ENCODE results near the gene PSMB10.

PSMB10 gene

DNA sequence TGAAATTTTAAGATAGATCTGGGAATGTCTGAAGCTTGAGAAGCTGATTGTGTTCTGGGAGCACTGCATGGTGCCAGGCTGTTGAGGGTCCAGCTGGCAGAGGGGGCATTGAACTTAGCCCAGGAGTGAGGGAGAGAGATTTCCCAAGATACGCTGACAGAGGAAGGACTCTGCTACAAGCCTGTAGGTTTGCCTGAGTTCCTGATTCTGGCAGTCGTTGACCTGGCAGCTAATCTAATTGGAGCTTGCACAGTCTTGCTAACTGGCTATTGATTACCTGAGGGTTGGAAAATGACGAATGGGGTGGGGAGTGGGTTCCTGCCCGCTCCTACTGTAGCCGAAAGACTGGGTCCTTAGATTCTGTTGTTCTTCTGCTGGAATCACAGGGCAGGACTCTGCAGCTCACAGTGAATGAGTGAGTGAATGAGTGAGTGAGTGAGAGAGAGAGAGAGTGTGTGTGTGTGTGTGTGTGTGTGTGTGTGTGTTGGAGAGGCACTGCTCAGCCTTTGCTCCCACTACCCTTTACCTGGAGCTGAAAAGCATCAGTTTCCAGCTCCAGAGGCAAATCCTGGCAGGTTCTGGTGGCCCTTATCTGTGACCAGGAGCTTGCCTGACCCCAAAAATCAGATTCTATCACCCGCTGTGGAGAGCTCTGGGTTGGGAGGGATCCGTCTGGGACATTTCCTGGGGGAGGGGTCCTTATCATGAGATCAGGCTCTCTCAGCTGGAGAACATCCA is 21.7 kb downstream of the PSMB10 start:
- CTCF ChIA-PET: interaction anchor here (0.6 to 1.4 kb wide), 5 partner anchors 31 to 1538 kb away, joined by 3 to 5 read pairs (median 3); no protein-coding TSS in a partner anchor

DNA sequence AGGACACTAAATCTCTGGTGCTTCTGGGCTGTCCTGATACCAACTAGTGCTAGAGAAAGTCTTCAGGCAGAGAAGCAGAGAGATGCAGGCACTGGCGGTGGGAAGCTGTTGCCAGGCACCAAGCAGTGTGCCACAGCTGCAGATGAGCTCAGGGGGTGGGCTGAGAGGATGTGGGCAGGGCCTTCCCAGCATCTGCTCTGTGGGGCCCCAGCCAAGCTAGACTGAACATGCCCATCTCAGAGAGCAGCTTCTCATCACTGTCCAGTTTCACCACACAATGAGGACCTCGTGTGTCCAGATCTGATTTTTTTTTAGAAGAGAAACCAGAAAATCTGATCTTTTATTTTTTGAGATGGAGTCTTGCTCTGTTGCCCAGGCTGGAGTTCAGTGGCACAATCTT is 26.5 kb downstream of the PSMB10 start:
- peak overlapping the region; percentile 61 for H3K27ac ChIP-seq
- POLR2A ChIA-PET (ENCODE audit: low non-redundant PET): no interaction called here
- CTCF ChIA-PET: interaction anchor here (0.5 to 1.3 kb wide), 2 partner anchors 18 to 91 kb away, joined by 3 to 4 read pairs; no protein-coding TSS in a partner anchor
- no peak for DNase-seq (ENCODE audit: low spot score)
- TF ChIP-seq, protein P1, sequence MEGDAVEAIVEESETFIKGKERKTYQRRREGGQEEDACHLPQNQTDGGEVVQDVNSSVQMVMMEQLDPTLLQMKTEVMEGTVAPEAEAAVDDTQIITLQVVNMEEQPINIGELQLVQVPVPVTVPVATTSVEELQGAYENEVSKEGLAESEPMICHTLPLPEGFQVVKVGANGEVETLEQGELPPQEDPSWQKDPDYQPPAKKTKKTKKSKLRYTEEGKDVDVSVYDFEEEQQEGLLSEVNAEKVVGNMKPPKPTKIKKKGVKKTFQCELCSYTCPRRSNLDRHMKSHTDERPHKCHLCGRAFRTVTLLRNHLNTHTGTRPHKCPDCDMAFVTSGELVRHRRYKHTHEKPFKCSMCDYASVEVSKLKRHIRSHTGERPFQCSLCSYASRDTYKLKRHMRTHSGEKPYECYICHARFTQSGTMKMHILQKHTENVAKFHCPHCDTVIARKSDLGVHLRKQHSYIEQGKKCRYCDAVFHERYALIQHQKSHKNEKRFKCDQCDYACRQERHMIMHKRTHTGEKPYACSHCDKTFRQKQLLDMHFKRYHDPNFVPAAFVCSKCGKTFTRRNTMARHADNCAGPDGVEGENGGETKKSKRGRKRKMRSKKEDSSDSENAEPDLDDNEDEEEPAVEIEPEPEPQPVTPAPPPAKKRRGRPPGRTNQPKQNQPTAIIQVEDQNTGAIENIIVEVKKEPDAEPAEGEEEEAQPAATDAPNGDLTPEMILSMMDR (conservative IDR thresholded peaks at IDR 0.05; ENCODE audit: low read depth): no peak

More for the DNA sequence above, 21.7 kb downstream of the PSMB10 start:
- no peak for DNase-seq (ENCODE audit: low spot score)
- peak overlapping the region; percentile 79 for H3K27ac ChIP-seq
- POLR2A ChIA-PET (ENCODE audit: low non-redundant PET): no interaction called here
- TF ChIP-seq, protein P1 (conservative IDR thresholded peaks at IDR 0.05; ENCODE audit: low read depth): no peak

DNA sequence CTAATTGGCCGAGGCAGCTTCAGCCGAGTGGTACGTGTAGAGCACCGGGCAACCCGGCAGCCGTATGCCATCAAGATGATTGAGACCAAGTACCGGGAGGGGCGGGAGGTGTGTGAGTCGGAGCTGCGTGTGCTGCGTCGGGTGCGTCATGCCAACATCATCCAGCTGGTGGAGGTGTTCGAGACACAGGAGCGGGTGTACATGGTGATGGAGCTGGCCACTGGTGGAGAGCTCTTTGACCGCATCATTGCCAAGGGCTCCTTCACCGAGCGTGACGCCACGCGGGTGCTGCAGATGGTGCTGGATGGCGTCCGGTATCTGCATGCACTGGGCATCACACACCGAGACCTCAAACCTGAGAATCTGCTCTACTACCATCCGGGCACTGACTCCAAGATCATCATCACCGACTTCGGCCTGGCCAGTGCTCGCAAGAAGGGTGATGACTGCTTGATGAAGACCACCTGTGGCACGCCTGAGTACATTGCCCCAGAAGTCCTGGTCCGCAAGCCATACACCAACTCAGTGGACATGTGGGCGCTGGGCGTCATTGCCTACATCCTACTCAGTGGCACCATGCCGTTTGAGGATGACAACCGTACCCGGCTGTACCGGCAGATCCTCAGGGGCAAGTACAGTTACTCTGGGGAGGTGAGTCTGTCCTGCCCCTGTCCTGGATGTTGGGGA is 27.5 kb downstream of the PSMB10 start:
- TF ChIP-seq, protein P1 (conservative IDR thresholded peaks at IDR 0.05; ENCODE audit: low read depth): no peak
- H3K27ac ChIP-seq: peak overlapping the region; percentile 46
- CTCF ChIA-PET: interaction anchor here (0.6 to 1.9 kb wide), 3 partner anchors 26 to 998 kb away, joined by 4 to 6 read pairs (median 5); no protein-coding TSS in a partner anchor

DNA sequence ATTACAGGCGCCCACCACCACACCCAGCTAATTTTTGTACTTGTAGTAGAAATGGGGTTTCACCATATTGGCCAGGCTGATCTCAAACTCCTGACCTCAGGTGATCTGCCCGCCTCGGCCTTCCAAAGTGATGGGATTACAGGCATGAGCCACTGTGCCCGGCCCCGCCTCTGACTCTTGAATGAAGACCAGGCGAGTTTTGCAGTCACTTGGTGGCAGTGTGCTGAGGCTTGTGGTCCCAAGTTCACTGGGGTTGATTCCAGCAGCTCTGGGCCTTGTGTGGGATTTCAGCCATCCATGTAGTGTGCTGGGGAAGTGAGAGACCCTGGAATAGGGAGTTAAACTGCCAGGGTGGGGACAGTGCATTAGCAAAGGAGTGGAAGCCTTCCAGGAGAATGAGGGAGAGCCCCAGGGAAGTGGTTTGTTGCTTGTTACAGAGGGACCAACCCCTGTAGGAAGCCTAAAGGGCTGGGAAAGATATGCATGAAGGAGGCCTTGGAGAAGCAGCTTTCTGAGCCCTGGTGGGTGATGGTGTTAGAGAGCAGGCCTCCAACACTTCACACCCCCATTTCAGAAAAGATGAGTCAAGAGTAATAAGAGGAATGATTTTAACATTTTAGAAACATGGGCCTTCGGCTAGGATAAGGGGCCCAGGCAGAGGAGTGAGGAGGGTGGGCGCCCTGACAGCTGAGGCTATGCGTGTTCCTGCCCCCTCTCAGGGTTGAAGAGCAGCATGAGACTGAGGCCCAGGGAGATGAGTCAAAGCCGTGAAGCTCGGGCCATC is 29.1 kb downstream of the PSMB10 start:
- ChIA-PET CTCF (interaction anchor here (0.6 to 1.9 kb wide), 2 partner anchors 91 to 582 kb away, joined by 5 to 6 read pairs; no protein-coding TSS in a partner anchor), POLR2A (ENCODE audit: low non-redundant PET) (no interaction called here)
- TF ChIP-seq, protein P1 (conservative IDR thresholded peaks at IDR 0.05; ENCODE audit: low read depth): no peak
- peak overlapping the region; percentile 9; the same call in 1 of the 2 replicates for H3K27ac ChIP-seq
- DNase-seq (ENCODE audit: low spot score): no peak

More for the DNA sequence above, 27.5 kb downstream of the PSMB10 start:
- DNase-seq (ENCODE audit: low spot score): no peak
- POLR2A ChIA-PET (ENCODE audit: low non-redundant PET): interaction anchor here (0.6 kb wide), 1 partner anchor 212 kb away, joined by 4 read pairs; no protein-coding TSS in a partner anchor

DNA sequence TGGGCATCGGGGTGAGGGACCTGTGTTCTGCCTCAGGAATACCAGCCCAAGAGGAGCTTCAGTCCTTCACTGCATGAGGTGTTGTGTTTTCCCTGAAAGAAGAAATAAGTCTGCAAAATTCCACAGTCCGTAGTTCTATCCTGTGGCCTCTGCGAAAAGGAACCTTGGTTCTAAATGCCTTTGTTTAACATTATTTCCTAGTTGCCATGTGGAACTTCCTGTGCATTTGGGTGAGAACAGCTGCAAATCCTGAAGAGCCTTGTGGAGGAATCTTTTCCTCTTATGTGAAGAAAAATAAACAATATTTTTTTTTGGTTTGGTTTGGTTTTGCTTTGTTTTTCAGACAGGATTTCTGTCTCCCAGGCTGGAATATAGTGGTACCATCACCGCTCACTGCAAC is 33.8 kb downstream of the PSMB10 start:
- POLR2A ChIA-PET (ENCODE audit: low non-redundant PET): no interaction called here
- H3K27ac ChIP-seq: no peak overlapping the region
- TF ChIP-seq, protein P1 (conservative IDR thresholded peaks at IDR 0.05; ENCODE audit: low read depth): no peak
- CTCF ChIA-PET: interaction anchor here (0.6 kb wide), 1 partner anchor 29 kb away, joined by 3 read pairs; no protein-coding TSS in a partner anchor
- no peak for DNase-seq (ENCODE audit: low spot score)

DNA sequence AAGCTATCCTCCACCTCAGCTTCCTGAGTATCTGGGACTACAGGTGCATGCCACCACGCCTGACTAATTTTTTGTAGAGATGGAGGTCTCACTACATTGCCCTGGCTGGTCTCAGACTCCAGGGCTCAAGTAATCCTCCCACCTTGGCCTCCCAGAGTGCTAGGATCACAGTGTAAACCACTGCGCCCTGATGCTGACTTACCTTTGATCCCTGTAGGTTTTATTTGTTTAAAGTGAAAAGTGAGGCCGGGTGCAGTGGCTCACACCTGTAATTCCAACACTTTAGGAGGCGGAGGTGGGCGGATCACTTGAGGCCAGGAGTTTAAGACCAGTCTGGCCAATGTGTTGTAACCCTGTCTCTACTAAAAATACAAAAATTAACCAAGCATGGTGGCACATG is 34.9 kb downstream of the PSMB10 start:
- ChIA-PET POLR2A (ENCODE audit: low non-redundant PET) (no interaction called here), CTCF (no interaction called here)
- no peak overlapping the region for H3K27ac ChIP-seq
- no peak for DNase-seq (ENCODE audit: low spot score)
- TF ChIP-seq, protein P1 (conservative IDR thresholded peaks at IDR 0.05; ENCODE audit: low read depth): no peak
